Mucosa of descending colon (tissue), 3 donors: ENCODE results near the gene MTSS2. TPM values are rescaled to one million over a fixed set of nuclear protein-coding genes. Genes with fewer than 3 reads are reported as not detected.

ENCODE experiments used
- ATAC-seq: fragments of 200-7000 bp; cut with Tn5 transposase; one replicate; pipeline ENCODE4 v1.9.1; 2020; ENCODE audit warnings: mild to moderate bottlenecking, moderate library complexity
- DNase-seq, 3 donors: peaks; one replicate each; pipeline ENCODE4 v3.0.0-alpha.2; 2020
- H3K36me3 ChIP-seq: fragments of 200-600 bp; one replicate; pipeline ENCODE4 v1.8.0; 2021; ENCODE audit warnings: low read depth, mild to moderate bottlenecking
- H3K4me1 ChIP-seq: fragments of 200-600 bp; one replicate; pipeline ENCODE4 v1.8.0; 2021; ENCODE audit warnings: low read depth, mild to moderate bottlenecking
- H3K4me3 ChIP-seq: fragments of 200-600 bp; one replicate; pipeline ENCODE4 v1.8.0; 2021; ENCODE audit warnings: mild to moderate bottlenecking
- H3K9me3 ChIP-seq: fragments of 200-600 bp; one replicate; pipeline ENCODE4 v1.8.0; 2021; ENCODE audit warnings: mild to moderate bottlenecking
- intact Hi-C, 2 donors: fragments of 100-400 bp; cut with DNase I in 1 of 2; cut with micrococcal nuclease in 1 of 2; formaldehyde crosslinking; loops; one replicate each; pipeline versions ENCODE4 v1.11.0 to v1.11.1; 2022; cut with DNase I, micrococcal nuclease
- total RNA-seq, 3 donors: library from RNA; stranded (reverse); fragmentation: NEBNext Ultra II Directional in 2 of 3; extraction: Animal tissue kit (Norgen Biotek cat#: 25700) in 2 of 3; gene quantifications; one replicate each; pipeline versions ENCODE4 v1.2.1 to v1.2.4, GENCODE V29; 2021 to 2023
- TF ChIP-seq, protein P1 (sequence below): fragments of 200-600 bp; IDR thresholded peaks from one replicate; pipeline ENCODE4 v1.8.0; 2022; ENCODE audit warnings: antibody characterized with exemption, mild to moderate bottlenecking
- donor health status: DM: no; HTN: no; CAD: no; lungs with moderate emphysema.
- donor health status: DM: no; HTN: no; CAD: no.
- donor health status: DM: no; HTN: yes; CAD: no.

The MTSS2 gene
- total RNA-seq, 3 donors from 2014 or later = 11.8 to 151 (median 28.2) TPM

- Histone ChIP-seq H3K36me3 (no peaks in the 10 kb centered on the region), H3K4me1 (peaks cover 12% of the 10 kb centered on the region), H3K9me3 (no peaks in the 10 kb centered on the region), H3K4me3 (no peak overlapping the region)
- TF ChIP-seq, protein P1, sequence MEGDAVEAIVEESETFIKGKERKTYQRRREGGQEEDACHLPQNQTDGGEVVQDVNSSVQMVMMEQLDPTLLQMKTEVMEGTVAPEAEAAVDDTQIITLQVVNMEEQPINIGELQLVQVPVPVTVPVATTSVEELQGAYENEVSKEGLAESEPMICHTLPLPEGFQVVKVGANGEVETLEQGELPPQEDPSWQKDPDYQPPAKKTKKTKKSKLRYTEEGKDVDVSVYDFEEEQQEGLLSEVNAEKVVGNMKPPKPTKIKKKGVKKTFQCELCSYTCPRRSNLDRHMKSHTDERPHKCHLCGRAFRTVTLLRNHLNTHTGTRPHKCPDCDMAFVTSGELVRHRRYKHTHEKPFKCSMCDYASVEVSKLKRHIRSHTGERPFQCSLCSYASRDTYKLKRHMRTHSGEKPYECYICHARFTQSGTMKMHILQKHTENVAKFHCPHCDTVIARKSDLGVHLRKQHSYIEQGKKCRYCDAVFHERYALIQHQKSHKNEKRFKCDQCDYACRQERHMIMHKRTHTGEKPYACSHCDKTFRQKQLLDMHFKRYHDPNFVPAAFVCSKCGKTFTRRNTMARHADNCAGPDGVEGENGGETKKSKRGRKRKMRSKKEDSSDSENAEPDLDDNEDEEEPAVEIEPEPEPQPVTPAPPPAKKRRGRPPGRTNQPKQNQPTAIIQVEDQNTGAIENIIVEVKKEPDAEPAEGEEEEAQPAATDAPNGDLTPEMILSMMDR = no peak
- DNase-seq (no peak), ATAC-seq (no peak)
- intact Hi-C loops = no loop called here
Measured at GRCh38 chr16:70697594-70698170, 11.8 kb upstream of the MTSS2 start.

- TF ChIP-seq, protein P1 = no peak
- no peaks in the 10 kb centered on the region for H3K9me3 ChIP-seq
- ATAC-seq (peak; percentile 32), DNase-seq (no peak)
- peaks cover 17% of the 10 kb centered on the region for H3K4me1 ChIP-seq
- H3K36me3 ChIP-seq = no peaks in the 10 kb centered on the region
- no peak overlapping the region for H3K4me3 ChIP-seq
- intact Hi-C loops = no loop called here
Measured at GRCh38 chr16:70696952-70697593, 11.2 kb upstream of the MTSS2 start.

GRCh38 chr16:70696355-70696754 is 10.5 kb upstream of the MTSS2 start:
- ATAC-seq (no peak), DNase-seq (no peak)
- Histone ChIP-seq H3K4me1 (peaks cover 22% of the 10 kb centered on the region), H3K36me3 (no peaks in the 10 kb centered on the region), H3K4me3 (no peak overlapping the region), H3K9me3 (no peaks in the 10 kb centered on the region)
- intact Hi-C loops = no loop called here
- TF ChIP-seq, protein P1 = no peak

GRCh38 chr16:70695331-70696070 is 9.6 kb upstream of the MTSS2 start:
- peak; percentile 74 for ATAC-seq
- TF ChIP-seq, protein P1 = no peak
- Histone ChIP-seq H3K4me3 (no peak overlapping the region), H3K36me3 (no peaks in the 10 kb centered on the region), H3K9me3 (no peaks in the 10 kb centered on the region), H3K4me1 (peaks cover 31% of the 10 kb centered on the region)
- peak in 2 of 3 donors; percentile 55 to 72 for DNase-seq
- intact Hi-C loops = no loop called here

DNA sequence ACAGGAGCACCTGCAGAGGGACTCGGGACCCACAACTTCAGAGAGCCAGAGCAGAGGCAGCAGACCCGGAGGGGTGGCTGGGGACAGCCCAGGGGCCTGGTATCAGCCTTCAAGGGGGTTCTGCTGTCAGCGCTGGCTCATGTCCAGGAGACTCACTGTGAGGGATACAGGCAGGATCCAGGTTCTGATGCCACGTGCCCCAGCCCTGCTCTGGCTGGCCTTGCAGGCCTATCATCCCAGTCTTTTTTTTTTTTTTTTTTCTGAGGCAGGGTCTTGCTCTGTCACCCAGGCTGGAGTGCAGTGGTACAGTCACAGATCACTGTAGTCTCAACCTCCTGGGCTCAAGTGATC is 9.0 kb upstream of the MTSS2 start:
- TF ChIP-seq, protein P1 = no peak
- no peak for DNase-seq
- no peaks in the 10 kb centered on the region for H3K9me3 ChIP-seq
- no peak for ATAC-seq
- H3K4me1 ChIP-seq = peaks cover 36% of the 10 kb centered on the region
- intact Hi-C loops = no loop called here
- H3K36me3 ChIP-seq = no peaks in the 10 kb centered on the region
- no peak overlapping the region for H3K4me3 ChIP-seq
